Transverse colon (tissue), 4 donors: Measurements from ENCODE around the gene CLIC5.

Source experiments
- EP300 ChIP-seq: sonication (generic); formaldehyde crosslinking; IDR thresholded peaks from one replicate; pipeline ENCODE4 v1.6.1; 2017; ENCODE audit warnings: antibody characterized with exemption, low read depth
- POLR2A ChIP-seq: fragments of 450-650 bp; IDR thresholded peaks from one replicate; pipeline ENCODE4 v1.6.1; 2016; ENCODE audit warnings: antibody characterized with exemption, mild to moderate bottlenecking, moderate library complexity
- POLR2AphosphoS5 ChIP-seq, 3 donors: sonication (generic); formaldehyde crosslinking; IDR thresholded peaks; one replicate each; pipeline ENCODE4 v1.6.1; 2016; ENCODE audit warnings: antibody characterized with exemption in 3 of 3
- TF ChIP-seq, protein P1 (sequence below), 5 experiments: fragments of 200-600 bp in 3 of 5; fragments of 450-650 bp in 2 of 5; sonication (generic) in 3 of 5; IDR thresholded peaks; 1 replicate in 2 of 5; 2 replicates in 3 of 5; pipeline ENCODE4 v1.5.1; 2016 to 2017; ENCODE audit warnings: antibody characterized with exemption in 5 of 5, inconsistent platforms in 3 of 5, mild to moderate bottlenecking in 2 of 5, moderate library complexity in 1 of 5

DNA sequence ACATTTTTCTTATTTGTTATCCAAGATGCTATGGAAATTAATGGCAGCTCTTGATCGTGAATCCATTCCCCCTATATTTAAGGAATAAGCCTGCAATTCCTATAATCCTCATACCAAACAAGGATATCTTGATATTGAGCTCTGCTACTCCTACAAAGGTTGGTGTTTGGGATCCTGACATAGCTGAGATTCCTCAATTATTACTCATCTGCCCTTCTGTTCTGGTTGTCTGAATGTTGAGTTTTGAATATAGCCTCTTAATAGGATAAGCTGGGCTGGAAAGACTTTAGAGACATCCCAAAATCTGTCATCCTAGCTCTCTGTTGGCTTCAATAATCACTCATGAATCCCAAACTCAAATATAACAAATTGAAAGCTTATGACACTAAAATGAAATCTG is 49.9 kb downstream of the CLIC5 start:
- TF ChIP-seq, protein P1, sequence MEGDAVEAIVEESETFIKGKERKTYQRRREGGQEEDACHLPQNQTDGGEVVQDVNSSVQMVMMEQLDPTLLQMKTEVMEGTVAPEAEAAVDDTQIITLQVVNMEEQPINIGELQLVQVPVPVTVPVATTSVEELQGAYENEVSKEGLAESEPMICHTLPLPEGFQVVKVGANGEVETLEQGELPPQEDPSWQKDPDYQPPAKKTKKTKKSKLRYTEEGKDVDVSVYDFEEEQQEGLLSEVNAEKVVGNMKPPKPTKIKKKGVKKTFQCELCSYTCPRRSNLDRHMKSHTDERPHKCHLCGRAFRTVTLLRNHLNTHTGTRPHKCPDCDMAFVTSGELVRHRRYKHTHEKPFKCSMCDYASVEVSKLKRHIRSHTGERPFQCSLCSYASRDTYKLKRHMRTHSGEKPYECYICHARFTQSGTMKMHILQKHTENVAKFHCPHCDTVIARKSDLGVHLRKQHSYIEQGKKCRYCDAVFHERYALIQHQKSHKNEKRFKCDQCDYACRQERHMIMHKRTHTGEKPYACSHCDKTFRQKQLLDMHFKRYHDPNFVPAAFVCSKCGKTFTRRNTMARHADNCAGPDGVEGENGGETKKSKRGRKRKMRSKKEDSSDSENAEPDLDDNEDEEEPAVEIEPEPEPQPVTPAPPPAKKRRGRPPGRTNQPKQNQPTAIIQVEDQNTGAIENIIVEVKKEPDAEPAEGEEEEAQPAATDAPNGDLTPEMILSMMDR (IDR thresholded peaks at IDR 0.05), result no peak
- TF ChIP-seq POLR2A, result no peak
- TF ChIP-seq EP300, result no peak
- TF ChIP-seq POLR2AphosphoS5 (IDR thresholded peaks at IDR 0.05), result no peak
